PC-3 (cell line): ENCODE data around the gene CPN2.

Experiments used
- EZH2 ChIP-seq: fragments of 300-600 bp; sonication (generic); IDR thresholded peaks from one replicate; pipeline ENCODE4 v1.6.1; 2017; ENCODE audit warnings: antibody characterized with exemption, mild to moderate bottlenecking, low read length; ENCODE audit not compliant: unreplicated experiment
- EZH2phosphoT487 ChIP-seq: fragments of 300-600 bp; sonication (generic); IDR thresholded peaks from 2 replicates; pipeline ENCODE4 v1.6.1; 2018; ENCODE audit warnings: mild to moderate bottlenecking, antibody characterized with exemption, low read length, borderline replicate concordance
- TF ChIP-seq, protein P1 (sequence below): fragments of 300-600 bp; sonication (generic); conservative IDR thresholded peaks from 2 replicates; pipeline ENCODE4 v1.5.1; 2017; ENCODE audit warnings: antibody characterized with exemption, low read depth, mild to moderate bottlenecking, low read length

DNA sequence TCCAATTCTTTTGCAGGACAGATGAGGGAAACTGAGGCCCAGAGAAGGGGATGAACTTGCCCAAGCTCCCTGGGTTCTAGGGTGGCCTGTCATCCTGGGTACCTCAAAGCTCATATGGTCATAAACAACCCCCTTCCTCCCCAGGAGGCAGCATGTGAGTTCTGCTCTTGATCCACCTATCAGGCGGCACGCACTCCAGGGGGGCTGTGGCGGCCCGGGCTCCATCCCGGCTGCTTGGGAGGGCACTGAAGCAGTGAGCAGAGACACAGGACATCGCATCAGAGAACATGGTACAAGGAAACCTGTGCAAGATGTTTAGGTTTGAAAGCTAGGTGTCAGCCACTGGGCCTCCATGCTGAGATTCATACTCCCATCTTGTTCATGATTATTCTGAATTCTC is 34.2 kb downstream of the CPN2 start:
- TF ChIP-seq, protein P1, sequence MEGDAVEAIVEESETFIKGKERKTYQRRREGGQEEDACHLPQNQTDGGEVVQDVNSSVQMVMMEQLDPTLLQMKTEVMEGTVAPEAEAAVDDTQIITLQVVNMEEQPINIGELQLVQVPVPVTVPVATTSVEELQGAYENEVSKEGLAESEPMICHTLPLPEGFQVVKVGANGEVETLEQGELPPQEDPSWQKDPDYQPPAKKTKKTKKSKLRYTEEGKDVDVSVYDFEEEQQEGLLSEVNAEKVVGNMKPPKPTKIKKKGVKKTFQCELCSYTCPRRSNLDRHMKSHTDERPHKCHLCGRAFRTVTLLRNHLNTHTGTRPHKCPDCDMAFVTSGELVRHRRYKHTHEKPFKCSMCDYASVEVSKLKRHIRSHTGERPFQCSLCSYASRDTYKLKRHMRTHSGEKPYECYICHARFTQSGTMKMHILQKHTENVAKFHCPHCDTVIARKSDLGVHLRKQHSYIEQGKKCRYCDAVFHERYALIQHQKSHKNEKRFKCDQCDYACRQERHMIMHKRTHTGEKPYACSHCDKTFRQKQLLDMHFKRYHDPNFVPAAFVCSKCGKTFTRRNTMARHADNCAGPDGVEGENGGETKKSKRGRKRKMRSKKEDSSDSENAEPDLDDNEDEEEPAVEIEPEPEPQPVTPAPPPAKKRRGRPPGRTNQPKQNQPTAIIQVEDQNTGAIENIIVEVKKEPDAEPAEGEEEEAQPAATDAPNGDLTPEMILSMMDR = no peak
- TF ChIP-seq EZH2 = no peak
- TF ChIP-seq EZH2phosphoT487 = no peak
